Measurements from ENCODE around the gene ACOX2. TPM values are rescaled to one million over a fixed set of nuclear protein-coding genes. Genes with fewer than 3 reads are reported as not detected.

Gene ACOX2
- total RNA-seq, 1 donor from 2014 or later: 0.91 TPM

GRCh38 chr3:58474967-58475578, 61.9 kb downstream of the ACOX2 start:
- DNase-seq (ENCODE audit: low read depth): no peak

GRCh38 chr3:58474348-58474911, 62.6 kb downstream of the ACOX2 start:
- DNase-seq (ENCODE audit: low read depth): no peak

GRCh38 chr3:58473275-58473674, 63.7 kb downstream of the ACOX2 start:
- DNase-seq (ENCODE audit: low read depth): no peak

GRCh38 chr3:58471025-58471887, 65.7 kb downstream of the ACOX2 start:
- peak; percentile 83 for DNase-seq (ENCODE audit: low read depth)

GRCh38 chr3:58470363-58471024, 66.5 kb downstream of the ACOX2 start:
- DNase-seq (ENCODE audit: low read depth): no peak

GRCh38 chr3:58469096-58469495, 67.9 kb downstream of the ACOX2 start:
- no peak for DNase-seq (ENCODE audit: low read depth)

- no peak for DNase-seq (ENCODE audit: low read depth)
Observed at GRCh38 chr3:58466899-58467563, 70.0 kb downstream of the ACOX2 start.

- no peak for DNase-seq (ENCODE audit: low read depth)
Observed at GRCh38 chr3:58464866-58465265, 72.1 kb downstream of the ACOX2 start.

- DNase-seq (ENCODE audit: low read depth): no peak
Observed at GRCh38 chr3:58463942-58464271, 73.1 kb downstream of the ACOX2 start.

- DNase-seq (ENCODE audit: low read depth): peak; percentile 94
Observed at GRCh38 chr3:58463181-58463941, 73.6 kb downstream of the ACOX2 start.

GRCh38 chr3:58462829-58463180, 74.2 kb downstream of the ACOX2 start:
- no peak for DNase-seq (ENCODE audit: low read depth)

- DNase-seq (ENCODE audit: low read depth): no peak
Observed at GRCh38 chr3:58459160-58459559, 77.8 kb downstream of the ACOX2 start.

Other genes starting within 250 kb of the ACOX2 start
- 13.3 and 16.0 TPM in 2 replicates for gene RPP14, start 230.9 kb downstream of the ACOX2 start, total RNA-seq
- gene HTD2, start 230.7 kb downstream of the ACOX2 start, total RNA-seq: 14.5 and 18.5 TPM in 2 replicates
- gene PXK, start 204.3 kb downstream of the ACOX2 start, total RNA-seq: 21.9 and 23.2 TPM in 2 replicates
- 196 and 319 TPM in 2 replicates for gene PDHB, start 103.4 kb downstream of the ACOX2 start, total RNA-seq
- 11.7 and 14.0 TPM in 2 replicates for gene KCTD6, start 45.1 kb downstream of the ACOX2 start, total RNA-seq
- not detected in 2 replicates for gene FAM107A, start 40.2 kb upstream of the ACOX2 start, total RNA-seq
- gene FAM3D, start 129.6 kb upstream of the ACOX2 start, total RNA-seq: not detected in 2 replicates

Measured in myocyte (in vitro differentiated cells).